ENCODE data around the gene DDX24. TPM values are rescaled to one million over a fixed set of nuclear protein-coding genes. Genes with fewer than 3 reads are reported as not detected.

DDX24 gene
- total and polyA plus RNA-seq, 8 donors = 39.1 to 236 (median 69.9) TPM

DNA sequence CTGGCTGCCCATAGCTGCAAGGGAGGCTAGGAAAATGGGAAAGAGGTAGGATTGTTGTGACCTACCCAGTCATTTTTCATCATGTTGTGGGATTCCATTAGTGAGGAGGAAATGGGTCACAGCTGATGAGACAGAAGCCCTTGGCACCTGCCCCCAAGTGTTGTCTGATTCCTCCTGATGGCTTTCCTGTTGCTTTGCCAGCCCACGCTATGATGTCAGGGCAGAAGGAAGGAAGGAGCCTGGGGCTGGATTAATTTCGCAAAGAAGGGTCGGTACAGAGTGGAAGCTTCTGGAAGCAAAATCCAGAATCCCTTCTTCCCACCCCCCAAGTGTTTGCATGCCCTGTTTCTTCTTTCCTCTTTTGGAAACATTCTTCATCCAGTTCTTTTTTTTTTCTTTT is 46.1 kb downstream of the DDX24 start:
- Histone ChIP-seq H3K9me3 (no peaks in the 10 kb centered on the region), H3K4me3 (no peak overlapping the region), H3K27me3 (no peaks in the 10 kb centered on the region), H3K36me3 (peaks cover 0 to 3% (median 0%) of the 10 kb centered on the region in 4 donors), H3K27ac (no peak overlapping the region), H3K4me1 (no peaks in the 10 kb centered on the region)
- 84 to 97% (median 91%) methylated on average over 3 of the region's 3 CpGs for WGBS, 5 donors
- intact Hi-C loops (cut with DNase I; ENCODE audit: low total_unique reads) = loop anchor here (5.0 kb wide), 1 partner anchor 102 kb away; no protein-coding TSS in a partner anchor
- no peak for DNase-seq
- TF ChIP-seq, protein P1, sequence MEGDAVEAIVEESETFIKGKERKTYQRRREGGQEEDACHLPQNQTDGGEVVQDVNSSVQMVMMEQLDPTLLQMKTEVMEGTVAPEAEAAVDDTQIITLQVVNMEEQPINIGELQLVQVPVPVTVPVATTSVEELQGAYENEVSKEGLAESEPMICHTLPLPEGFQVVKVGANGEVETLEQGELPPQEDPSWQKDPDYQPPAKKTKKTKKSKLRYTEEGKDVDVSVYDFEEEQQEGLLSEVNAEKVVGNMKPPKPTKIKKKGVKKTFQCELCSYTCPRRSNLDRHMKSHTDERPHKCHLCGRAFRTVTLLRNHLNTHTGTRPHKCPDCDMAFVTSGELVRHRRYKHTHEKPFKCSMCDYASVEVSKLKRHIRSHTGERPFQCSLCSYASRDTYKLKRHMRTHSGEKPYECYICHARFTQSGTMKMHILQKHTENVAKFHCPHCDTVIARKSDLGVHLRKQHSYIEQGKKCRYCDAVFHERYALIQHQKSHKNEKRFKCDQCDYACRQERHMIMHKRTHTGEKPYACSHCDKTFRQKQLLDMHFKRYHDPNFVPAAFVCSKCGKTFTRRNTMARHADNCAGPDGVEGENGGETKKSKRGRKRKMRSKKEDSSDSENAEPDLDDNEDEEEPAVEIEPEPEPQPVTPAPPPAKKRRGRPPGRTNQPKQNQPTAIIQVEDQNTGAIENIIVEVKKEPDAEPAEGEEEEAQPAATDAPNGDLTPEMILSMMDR (IDR thresholded peaks at IDR 0.05) = no peak
- no peak for TF ChIP-seq EP300 (IDR thresholded peaks at IDR 0.05)
- no peak for TF ChIP-seq POLR2AphosphoS5 (IDR thresholded peaks at IDR 0.05)
- no peak for TF ChIP-seq POLR2A (IDR thresholded peaks at IDR 0.05)

DNA sequence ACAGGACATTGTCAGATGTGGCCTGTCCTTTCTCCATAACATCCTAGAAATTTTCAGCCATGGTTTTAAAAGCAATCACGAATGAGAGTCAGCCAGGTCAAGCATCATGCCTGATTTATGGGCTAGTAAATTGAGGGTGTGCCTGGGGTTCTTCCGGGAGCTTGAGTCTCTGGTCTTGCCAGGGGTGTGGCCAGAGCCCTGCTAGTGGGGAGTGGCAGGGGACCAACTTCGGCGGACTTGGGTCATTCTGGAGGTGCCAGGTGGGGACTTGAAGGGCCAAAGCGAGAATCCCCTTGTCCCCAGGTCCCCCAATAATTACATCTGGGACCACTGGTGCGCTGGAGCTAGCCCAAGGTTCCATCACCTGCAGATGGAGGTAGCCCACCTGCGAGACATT is 49.1 kb downstream of the DDX24 start:
- TF ChIP-seq POLR2AphosphoS5 (IDR thresholded peaks at IDR 0.05) = no peak
- TF ChIP-seq, protein P1 (IDR thresholded peaks at IDR 0.05) = no peak
- no peak for TF ChIP-seq POLR2A (IDR thresholded peaks at IDR 0.05)
- TF ChIP-seq EP300 (IDR thresholded peaks at IDR 0.05) = no peak
- no peak overlapping the region for H3K4me3 ChIP-seq
- H3K27ac ChIP-seq = no peak overlapping the region
- no peaks in the 10 kb centered on the region for H3K27me3 ChIP-seq
- 76 to 80% (median 77%) methylated on average over 6 to 7 of the region's 7 CpGs for WGBS, 5 donors
- H3K36me3 ChIP-seq = no peaks in the 10 kb centered on the region
- intact Hi-C loops (cut with DNase I; ENCODE audit: low total_unique reads) = loop anchor here (5.0 kb wide), 1 partner anchor 105 kb away; no protein-coding TSS in a partner anchor
- H3K4me1 ChIP-seq = peaks cover 7 to 24% (median 11%) of the 10 kb centered on the region in 4 donors
- no peak for DNase-seq
- H3K9me3 ChIP-seq = no peaks in the 10 kb centered on the region

GRCh38 chr14:94031161-94031882 is 49.7 kb downstream of the DDX24 start:
- Histone ChIP-seq H3K4me3 (no peak overlapping the region), H3K27me3 (no peaks in the 10 kb centered on the region), H3K36me3 (no peaks in the 10 kb centered on the region), H3K27ac (no peak overlapping the region), H3K9me3 (no peaks in the 10 kb centered on the region), H3K4me1 (peaks cover 11 to 30% (median 17%) of the 10 kb centered on the region in 4 donors)
- 84 to 94% (median 91%) methylated on average over 8 of the region's 8 CpGs for WGBS, 5 donors
- no peak for TF ChIP-seq POLR2AphosphoS5 (IDR thresholded peaks at IDR 0.05)
- TF ChIP-seq EP300 (IDR thresholded peaks at IDR 0.05) = no peak
- TF ChIP-seq POLR2A (IDR thresholded peaks at IDR 0.05) = no peak
- TF ChIP-seq, protein P1 (IDR thresholded peaks at IDR 0.05) = no peak
- intact Hi-C loops (cut with DNase I; ENCODE audit: low total_unique reads) = loop anchor here (5.0 kb wide), 1 partner anchor 106 kb away; no protein-coding TSS in a partner anchor
- DNase-seq = no peak

- no peak for DNase-seq
- Histone ChIP-seq H3K4me3 (no peak overlapping the region), H3K27me3 (no peaks in the 10 kb centered on the region), H3K36me3 (no peaks in the 10 kb centered on the region), H3K4me1 (peaks cover 11 to 37% (median 17%) of the 10 kb centered on the region in 4 donors), H3K9me3 (no peaks in the 10 kb centered on the region), H3K27ac (no peak overlapping the region)
- 88 to 94% (median 91%) methylated on average over 14 of the region's 14 CpGs for WGBS, 5 donors
- TF ChIP-seq POLR2A (IDR thresholded peaks at IDR 0.05) (no peak), EP300 (IDR thresholded peaks at IDR 0.05) (no peak), POLR2AphosphoS5 (IDR thresholded peaks at IDR 0.05) (no peak)
- TF ChIP-seq, protein P1 (IDR thresholded peaks at IDR 0.05) = no peak
- intact Hi-C loops (cut with DNase I; ENCODE audit: low total_unique reads) = loop anchor here (5.0 kb wide), 1 partner anchor 107 kb away; no protein-coding TSS in a partner anchor
Observed at GRCh38 chr14:94030571-94030970, 50.4 kb downstream of the DDX24 start.
